Calu3 (cell line): Measurements from ENCODE around the gene RPRML. TPM values are rescaled to one million over a fixed set of nuclear protein-coding genes. Genes with fewer than 3 reads are reported as not detected.

Experiments used
- BruUV-seq: library from RNA; stranded (reverse); fragments of 400-500 nt; replicated peaks from 2 replicates; lab custom pipeline; 2021; lab: Mats Ljungman, UMichigan
- CTCF ChIA-PET: fragments of 300-600 bp; sonication (Branson Sonifier 250); formaldehyde crosslinking; loops from one replicate; lab custom pipeline; 2022; ENCODE audit warnings: antibody characterized with exemption; lab: Charles Lee
- DNase-seq: peaks from one replicate; pipeline ENCODE4 v3.0.0; 2022
- H3K27ac Mint-ChIP-seq: one replicate; pipeline ENCODE4 v1.8.0; 2022; ENCODE audit warnings: mixed read lengths; ENCODE audit not compliant: unreplicated experiment
- H3K27me3 Mint-ChIP-seq: one replicate; pipeline ENCODE4 v1.8.0; 2022; ENCODE audit warnings: mixed read lengths; ENCODE audit not compliant: unreplicated experiment
- H3K36me3 Mint-ChIP-seq: one replicate; pipeline ENCODE4 v1.8.0; 2022; ENCODE audit warnings: mild to moderate bottlenecking, moderate library complexity, mixed read lengths; ENCODE audit not compliant: insufficient read depth, unreplicated experiment
- H3K4me1 Mint-ChIP-seq: one replicate; pipeline ENCODE4 v1.8.0; 2022; ENCODE audit warnings: mild to moderate bottlenecking, low read depth, mixed read lengths; ENCODE audit not compliant: unreplicated experiment
- H3K4me3 Mint-ChIP-seq: one replicate; pipeline ENCODE4 v1.8.0; 2022; ENCODE audit warnings: mild to moderate bottlenecking, low read depth, moderate library complexity, mixed read lengths; ENCODE audit not compliant: unreplicated experiment
- H3K9me3 Mint-ChIP-seq: one replicate; pipeline ENCODE4 v1.8.0; 2022; ENCODE audit warnings: low read depth, mixed read lengths; ENCODE audit not compliant: unreplicated experiment
- CTCF ChIP-seq: fragments of 200-600 bp; IDR thresholded peaks from one replicate; pipeline ENCODE4 v1.8.0; 2022; ENCODE audit warnings: antibody characterized with exemption; ENCODE audit not compliant: unreplicated experiment
- intact Hi-C: fragments of 100-400 bp; cut with micrococcal nuclease; formaldehyde crosslinking; loops from one replicate; pipeline ENCODE4 v1.10.0; 2022; ENCODE audit not compliant: unreplicated experiment
- total RNA-seq: library from RNA; stranded (reverse); gene quantifications from 2 replicates; pipeline ENCODE4 v1.2.3, GENCODE V29; 2022

RPRML gene
- total RNA-seq, 1 experiment from 2014 or later: not detected

GRCh38 chr17:46948544-46948943 is 30.5 kb downstream of the RPRML start:
- H3K27me3 Mint-ChIP-seq: no peaks in the 10 kb centered on the region

GRCh38 chr17:46947216-46947615 is 31.8 kb downstream of the RPRML start:
- H3K9me3 Mint-ChIP-seq: no peaks in the 10 kb centered on the region
- H3K4me3 Mint-ChIP-seq: no peak overlapping the region
- H3K36me3 Mint-ChIP-seq: peaks cover 33% of the 10 kb centered on the region
- intact Hi-C loops: no loop called here
- DNase-seq: no peak
- no peak for TF ChIP-seq CTCF
- H3K27ac Mint-ChIP-seq: no peak overlapping the region
- CTCF ChIA-PET: no interaction called here
- BruUV-seq: no TSS peak
- peaks cover 25% of the 10 kb centered on the region for H3K4me1 Mint-ChIP-seq
- no peaks in the 10 kb centered on the region for H3K27me3 Mint-ChIP-seq

More at GRCh38 chr17:46948544-46948943, 30.5 kb downstream of the RPRML start:
- Mint-ChIP-seq H3K4me1 (peaks cover 21% of the 10 kb centered on the region), H3K27ac (no peak overlapping the region), H3K9me3 (no peaks in the 10 kb centered on the region), H3K4me3 (no peak overlapping the region), H3K36me3 (peaks cover 24% of the 10 kb centered on the region)
- CTCF ChIA-PET: interaction anchor here (0.8 to 1.2 kb wide), 2 partner anchors 10 to 20 kb away, joined by 3 read pairs; no protein-coding TSS in a partner anchor
- DNase-seq: no peak
- no peak for TF ChIP-seq CTCF
- intact Hi-C loops: no loop called here
- BruUV-seq: no TSS peak

GRCh38 chr17:46944931-46945330 is 34.1 kb downstream of the RPRML start:
- TF ChIP-seq CTCF: no peak
- CTCF ChIA-PET: no interaction called here
- no TSS peak for BruUV-seq
- H3K4me3 Mint-ChIP-seq: peak overlapping the region; percentile 7
- peak; percentile 48 for DNase-seq
- peak overlapping the region; percentile 30 for H3K27ac Mint-ChIP-seq
- intact Hi-C loops: no loop called here
- peaks cover 46% of the 10 kb centered on the region for H3K36me3 Mint-ChIP-seq
- H3K9me3 Mint-ChIP-seq: no peaks in the 10 kb centered on the region
- H3K27me3 Mint-ChIP-seq: no peaks in the 10 kb centered on the region
- H3K4me1 Mint-ChIP-seq: peaks cover 25% of the 10 kb centered on the region

- no peaks in the 10 kb centered on the region for H3K27me3 Mint-ChIP-seq
- H3K36me3 Mint-ChIP-seq: peaks cover 47% of the 10 kb centered on the region
- intact Hi-C loops: no loop called here
- DNase-seq: no peak
- BruUV-seq: no TSS peak
- no peak for TF ChIP-seq CTCF
- no peaks in the 10 kb centered on the region for H3K9me3 Mint-ChIP-seq
- peak overlapping the region; percentile 23 for H3K4me3 Mint-ChIP-seq
- CTCF ChIA-PET: interaction anchor here (1.6 to 2.6 kb wide), 2 partner anchors 35 to 56 kb away, joined by 6 to 45 read pairs; partner anchors contain the start of gene RPRML
- H3K27ac Mint-ChIP-seq: peak overlapping the region; percentile 88
- H3K4me1 Mint-ChIP-seq: peaks cover 25% of the 10 kb centered on the region
These were observed 35.3 kb downstream of the RPRML start for GRCh38 chr17:46943501-46944393.
